GM18870 (cell line): ENCODE measurements around the gene AQP9.

Experiments
- ATAC-seq: cut with Tn5 transposase; IDR thresholded peaks from one replicate; pipeline ENCODE4 v1.9.1; 2021; ENCODE audit warnings: moderate library complexity; ENCODE audit not compliant: unreplicated experiment

AQP9 gene

DNA sequence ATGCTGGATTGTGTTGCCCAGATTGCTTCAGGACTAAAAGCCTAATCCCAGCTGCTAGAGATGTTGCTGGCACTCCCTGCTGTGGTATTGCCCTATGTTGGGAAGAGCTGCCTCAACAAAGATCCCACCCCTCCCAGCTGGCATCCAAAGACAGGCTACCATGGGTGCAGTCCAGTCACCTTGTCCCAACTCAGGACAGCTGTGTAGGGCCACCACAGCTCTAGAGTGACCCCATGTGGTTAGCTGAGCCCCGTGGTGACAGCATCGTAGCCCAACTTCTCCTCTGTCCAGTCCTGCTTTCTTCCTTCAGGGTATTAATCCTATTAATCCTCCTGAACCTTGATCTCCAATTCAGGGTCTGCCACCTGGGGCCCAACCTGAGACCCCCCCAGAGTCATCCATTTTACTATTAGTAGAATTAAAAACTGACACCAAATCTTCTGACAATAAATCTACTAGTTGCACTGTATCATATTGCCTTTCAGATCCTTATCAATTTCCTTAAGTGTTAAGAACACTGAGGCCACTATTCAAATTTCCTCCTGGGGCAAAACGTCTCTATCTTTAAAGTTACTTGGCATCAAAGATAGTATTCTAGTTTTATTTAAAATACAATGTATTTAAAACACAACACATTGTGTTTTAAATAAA is 83.5 kb downstream of the AQP9 start:
- no peak for ATAC-seq

DNA sequence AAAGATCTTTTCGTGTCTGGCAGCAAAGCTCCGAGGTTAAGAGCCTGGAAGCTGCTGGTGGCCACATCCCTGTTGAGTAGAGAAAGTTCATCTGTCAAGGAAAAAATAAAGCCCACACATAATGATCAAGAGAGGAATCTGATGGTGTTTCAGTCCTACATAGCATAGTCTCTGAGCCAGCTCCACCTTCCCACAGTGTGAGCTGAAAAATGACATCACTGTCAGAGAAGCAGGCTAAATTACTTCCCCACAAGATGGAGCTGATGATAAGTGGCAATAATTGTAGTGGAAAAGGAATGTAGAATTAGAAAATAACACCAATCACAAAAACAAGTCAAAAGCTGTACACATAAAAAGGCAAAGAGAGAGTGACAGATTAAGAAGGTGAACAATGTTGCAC is 84.5 kb downstream of the AQP9 start:
- no peak for ATAC-seq

DNA sequence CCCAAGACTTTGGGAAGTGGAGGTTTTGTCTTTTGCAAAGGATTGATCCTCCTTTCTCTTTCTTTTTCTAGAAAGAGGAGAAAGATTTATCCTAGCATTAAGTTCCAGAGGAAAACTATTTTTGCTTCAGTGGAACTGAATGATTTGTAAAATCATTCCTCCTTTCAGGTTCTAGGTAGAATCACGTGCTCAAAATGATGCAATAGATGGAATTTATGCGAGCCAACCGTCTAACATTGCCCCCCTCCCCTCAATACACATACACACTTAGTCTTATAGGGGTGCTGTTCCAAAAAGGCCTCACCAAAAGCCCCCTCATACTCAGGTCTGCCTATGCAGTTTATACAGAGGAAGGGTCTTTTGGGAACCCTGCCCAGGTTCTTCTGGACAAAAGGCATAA is 85.3 kb downstream of the AQP9 start:
- no peak for ATAC-seq

DNA sequence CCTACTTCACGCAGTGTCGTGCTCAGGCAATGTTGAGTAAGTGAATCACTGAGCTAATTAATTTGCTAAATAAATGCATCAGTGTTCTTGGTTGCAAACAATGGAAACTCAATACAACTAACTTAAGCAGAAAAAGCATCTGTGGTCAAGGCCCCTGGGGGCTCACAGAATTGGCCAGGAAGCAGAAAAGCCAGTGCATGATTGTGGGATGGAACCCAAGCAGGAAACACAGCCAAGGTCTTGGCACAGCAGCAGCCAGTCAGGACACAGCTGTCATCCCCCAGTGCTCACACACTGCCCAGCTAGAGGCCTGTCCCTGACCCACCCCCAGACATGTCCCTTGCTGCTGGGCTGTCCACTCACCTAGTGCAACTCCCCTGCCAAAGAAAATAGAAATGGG is 85.9 kb downstream of the AQP9 start:
- no peak for ATAC-seq

DNA sequence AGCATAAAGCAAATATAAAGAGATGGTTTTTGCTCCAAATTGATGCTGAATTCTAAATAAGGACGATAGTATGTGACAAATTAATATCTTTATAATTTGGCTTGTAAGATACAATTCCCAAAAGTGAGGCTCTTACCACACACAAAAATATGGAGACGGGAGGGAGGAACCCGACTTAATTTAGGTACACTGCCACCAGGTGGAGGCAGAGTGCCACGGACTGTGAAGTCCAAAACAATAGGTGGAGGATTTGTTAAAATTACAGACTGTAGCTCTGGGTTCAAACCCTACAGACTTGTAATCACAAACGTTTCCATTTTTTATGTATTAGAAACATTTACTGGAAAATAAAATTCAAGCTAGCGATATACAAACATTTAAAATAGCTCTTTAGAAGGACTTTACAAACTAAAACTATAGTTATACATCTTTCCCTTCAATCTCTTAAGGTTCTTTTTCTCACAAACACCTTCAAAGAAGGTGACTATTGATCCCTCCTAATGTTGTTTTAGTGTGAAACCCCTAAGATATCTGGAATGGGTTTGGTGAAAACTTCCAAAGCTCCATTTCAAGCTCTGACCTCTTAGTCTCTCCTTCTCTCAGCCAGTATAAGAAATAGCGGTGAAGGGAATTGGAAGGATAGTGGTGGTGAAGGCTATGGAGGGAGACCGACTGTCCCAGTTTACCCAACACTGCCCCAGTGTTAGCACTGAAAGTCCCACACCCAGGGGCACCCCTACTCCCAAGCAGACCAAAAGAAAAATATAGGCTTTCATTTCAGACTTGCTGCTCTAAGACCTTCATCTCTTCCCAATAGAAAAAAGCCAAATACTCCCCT is 89.7 kb downstream of the AQP9 start:
- ATAC-seq = no peak

GRCh38 chr15:58228718-58229117 is 90.5 kb downstream of the AQP9 start:
- no peak for ATAC-seq

DNA sequence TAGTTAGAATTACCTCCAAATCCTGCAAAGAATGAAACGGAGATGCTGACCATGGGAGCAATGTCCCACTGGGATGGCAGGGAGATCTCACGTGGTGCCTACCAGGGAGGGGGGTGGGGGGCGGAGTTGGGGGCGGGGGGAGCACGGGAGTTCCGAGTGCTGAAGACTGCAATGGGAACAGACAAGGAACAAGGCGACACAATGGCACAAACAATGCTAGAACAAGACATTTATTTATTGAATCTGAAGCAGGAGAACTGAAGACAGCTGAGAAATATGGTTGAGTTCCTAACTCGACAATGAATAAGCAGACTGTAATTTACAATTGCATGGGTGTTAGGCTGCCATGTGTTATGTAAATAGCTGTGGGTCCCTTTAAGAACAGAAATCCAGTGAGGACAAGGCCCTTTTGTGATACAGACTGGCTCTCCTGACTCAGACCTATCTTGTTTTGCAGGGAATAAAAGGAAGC is 91.2 kb downstream of the AQP9 start:
- no peak for ATAC-seq

DNA sequence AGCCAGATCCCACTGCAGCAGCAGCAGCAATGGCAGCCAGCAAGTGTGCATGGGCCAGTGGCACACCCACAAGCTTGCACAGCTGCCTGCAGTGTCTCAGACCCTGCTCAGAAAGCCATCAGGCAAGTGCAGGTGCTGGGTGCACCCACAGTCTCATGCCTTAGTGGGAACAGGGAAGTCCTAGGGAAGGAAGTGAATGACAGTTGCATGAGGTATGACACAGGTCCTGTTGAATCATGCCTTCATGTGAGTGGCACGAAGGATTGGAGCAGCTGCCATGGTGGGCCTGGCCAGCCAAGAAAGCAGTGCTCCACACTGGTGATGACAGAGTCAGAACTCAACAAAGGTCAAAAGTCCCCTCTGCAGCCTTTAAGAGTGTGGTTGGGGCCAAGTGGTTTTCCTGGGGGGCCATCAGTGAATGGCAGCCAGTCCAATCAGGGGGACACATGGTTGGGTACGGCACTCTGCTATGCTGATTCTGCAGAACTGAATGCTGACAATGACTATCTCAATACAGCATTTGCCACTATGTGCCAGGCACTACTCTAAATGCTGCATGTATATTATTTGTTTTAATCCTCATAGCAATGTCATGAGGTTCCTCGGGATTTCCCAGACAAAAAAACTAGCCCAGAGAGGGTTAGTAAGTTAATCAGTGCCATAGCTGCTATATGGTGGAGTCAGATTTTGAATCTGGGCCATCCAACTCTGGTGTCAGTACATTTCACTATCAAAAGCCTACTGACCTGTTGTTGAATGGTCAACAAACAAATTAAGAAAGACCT is 94.3 kb downstream of the AQP9 start:
- ATAC-seq = no peak

- no peak for ATAC-seq
Observed at GRCh38 chr15:58233341-58233740, 95.2 kb downstream of the AQP9 start.
